Measurements from ENCODE around the gene PDE3B. TPM values are rescaled to one million over a fixed set of nuclear protein-coding genes. Genes with fewer than 3 reads are reported as not detected.
"Not testable (repeated sequence)": the region's sequence is repeated elsewhere in the genome, so short reads cannot be mapped to it uniquely, and the experiment has no call there.

PDE3B gene
- total RNA-seq, 1 experiment from 2014 or later: not detected

DNA sequence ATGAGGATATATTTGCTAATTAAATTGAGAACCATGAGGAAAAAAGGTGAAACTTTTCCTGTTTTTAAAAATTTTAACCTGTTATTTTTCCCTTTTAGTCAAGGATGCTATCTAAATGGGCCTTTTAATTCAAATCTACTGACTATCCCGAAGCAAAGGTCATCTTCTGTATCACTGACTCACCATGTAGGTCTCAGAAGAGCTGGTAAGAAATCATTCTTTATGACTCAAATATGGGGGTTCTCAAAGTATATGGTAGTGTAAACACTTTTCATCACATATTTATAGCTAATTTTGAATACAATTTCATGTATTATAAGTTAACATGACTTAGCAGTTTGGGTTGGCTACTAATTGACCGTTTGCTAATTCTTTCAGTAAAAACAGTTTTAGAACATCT lies 160.2 kb downstream of the PDE3B start:
- DNase-seq (ENCODE audit: low read depth): no peak

DNA sequence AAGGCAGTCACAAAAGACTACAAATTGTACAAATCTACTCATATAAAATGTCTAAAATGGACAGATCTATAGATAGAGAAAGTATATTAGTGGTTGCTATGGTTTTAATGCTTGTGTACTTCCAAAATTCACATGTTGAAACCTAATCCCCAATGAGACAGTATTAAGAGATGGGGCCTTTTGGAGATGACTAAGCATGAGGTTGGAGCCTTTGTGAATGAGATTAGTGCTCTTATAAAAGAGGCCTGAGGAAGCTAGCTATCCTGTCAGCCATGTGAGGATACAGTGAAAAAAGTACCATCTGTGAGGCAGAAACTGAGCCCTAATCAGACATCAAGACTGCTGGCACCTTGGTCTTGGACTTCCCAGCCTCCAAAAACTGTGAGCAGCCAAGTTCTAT lies 165.9 kb downstream of the PDE3B start:
- DNase-seq (ENCODE audit: low read depth): peak; percentile 5

DNA sequence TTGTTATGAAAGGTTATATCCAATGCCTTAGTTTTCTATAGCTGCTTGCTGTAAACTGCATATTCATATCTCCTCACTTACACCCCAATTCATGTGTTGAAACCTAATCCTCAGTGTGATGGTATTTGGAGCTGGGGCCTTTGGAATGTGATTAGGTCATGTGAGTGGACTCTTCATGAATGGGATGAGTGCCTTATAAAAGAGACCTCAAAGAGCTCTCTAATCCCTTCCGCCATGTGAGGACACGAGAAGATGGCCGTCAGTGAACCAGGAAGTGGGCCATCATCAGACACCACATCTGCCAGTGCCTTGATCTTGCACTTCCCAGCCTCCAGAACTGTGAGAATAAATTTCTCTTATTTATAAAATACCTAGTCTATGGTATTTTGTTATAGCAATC lies 169.2 kb downstream of the PDE3B start:
- DNase-seq (ENCODE audit: low read depth): no peak

DNA sequence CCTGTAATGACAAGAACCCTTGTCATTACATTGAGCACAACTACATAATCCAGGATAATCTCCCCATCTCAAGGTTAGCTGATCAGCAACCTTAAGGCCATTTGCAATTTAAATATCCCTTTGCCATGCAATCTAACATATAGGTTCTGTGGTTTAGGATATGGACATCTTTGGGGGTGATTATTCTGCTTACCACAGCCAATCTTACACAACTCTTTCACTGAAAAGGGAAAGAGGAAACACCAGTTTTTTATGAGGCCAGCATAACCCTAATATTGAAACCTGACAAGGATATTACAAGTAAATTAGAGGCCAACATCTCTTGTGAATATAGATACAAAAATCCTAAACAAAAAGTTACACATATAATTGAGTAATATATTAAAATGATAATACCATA lies 169.9 kb downstream of the PDE3B start:
- no peak for DNase-seq (ENCODE audit: low read depth)

DNA sequence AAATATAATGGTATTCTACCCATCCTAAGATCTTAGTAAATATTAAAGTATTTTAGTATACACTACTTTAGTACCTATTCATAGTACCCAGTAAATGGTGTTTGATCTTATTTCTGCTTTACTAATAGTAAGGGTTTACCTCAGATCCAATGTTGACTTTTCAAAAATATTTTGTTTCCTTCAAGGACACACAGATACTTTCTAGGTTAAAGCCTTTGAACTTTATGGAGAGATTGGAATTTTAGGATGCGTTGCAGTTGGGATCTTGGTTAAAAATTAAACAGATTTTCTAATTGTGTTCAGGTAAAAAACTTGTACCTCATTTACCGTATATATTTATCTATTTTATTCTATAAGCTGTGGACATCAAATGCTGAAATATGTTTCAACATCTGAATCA lies 175.2 kb downstream of the PDE3B start:
- DNase-seq (ENCODE audit: low read depth): no peak

DNA sequence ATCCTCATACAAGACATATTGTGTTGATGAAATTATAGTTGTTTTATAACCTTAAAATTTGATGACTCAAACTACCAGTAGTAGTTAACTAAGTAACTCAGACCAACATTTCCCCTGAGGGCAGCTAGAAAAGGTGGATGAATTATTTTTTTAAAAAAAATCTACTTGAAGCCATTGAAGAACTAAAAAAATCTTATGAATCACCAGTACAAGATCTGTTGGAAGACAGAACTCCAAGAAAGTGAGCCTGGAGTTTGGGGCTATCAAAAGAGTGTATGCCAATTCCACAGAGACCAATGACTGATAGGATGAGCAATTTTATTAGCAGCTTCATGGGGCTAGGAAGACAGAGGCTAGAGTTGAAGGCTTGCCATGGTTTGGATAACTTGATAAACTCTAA lies 176.0 kb downstream of the PDE3B start:
- no peak for DNase-seq (ENCODE audit: low read depth)

DNA sequence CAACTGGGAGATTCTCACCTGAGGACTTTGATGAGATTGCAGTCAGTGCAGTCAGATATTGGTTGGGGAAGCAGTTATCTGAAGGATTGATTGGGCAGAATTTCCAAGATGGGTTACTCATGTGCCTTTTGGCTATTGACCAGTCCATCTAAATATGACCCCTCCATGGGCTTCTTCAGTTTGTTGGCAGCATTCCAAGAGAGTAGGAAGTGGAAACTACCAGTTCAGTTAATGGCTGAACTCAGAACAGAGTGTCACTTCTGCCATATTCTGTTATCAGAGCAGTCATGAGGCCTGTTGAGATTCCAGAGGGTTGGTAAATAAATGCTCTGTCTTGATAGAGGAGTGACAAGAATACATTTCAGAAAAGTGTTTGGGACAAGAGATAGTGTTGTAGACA lies 177.4 kb downstream of the PDE3B start:
- no peak for DNase-seq (ENCODE audit: low read depth)

DNA sequence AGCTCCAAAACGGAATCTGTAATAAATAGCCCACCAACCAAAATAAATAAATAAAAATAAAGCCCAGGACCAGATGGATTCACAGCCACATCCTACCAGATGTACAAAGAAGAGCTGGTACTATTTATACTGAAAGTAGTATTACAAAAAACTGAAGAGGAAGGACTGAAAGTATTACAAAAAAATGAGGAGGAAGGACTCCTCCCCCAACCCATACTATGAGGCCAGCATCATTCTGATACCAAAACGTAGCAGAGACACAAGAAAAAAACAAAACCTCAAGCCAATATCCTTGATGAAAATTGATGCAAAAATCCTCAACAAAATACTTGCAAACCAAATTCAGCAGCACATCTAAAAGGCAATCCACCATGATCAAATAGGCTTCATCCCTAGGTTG lies 183.0 kb downstream of the PDE3B start:
- no peak for DNase-seq (ENCODE audit: low read depth)

DNA sequence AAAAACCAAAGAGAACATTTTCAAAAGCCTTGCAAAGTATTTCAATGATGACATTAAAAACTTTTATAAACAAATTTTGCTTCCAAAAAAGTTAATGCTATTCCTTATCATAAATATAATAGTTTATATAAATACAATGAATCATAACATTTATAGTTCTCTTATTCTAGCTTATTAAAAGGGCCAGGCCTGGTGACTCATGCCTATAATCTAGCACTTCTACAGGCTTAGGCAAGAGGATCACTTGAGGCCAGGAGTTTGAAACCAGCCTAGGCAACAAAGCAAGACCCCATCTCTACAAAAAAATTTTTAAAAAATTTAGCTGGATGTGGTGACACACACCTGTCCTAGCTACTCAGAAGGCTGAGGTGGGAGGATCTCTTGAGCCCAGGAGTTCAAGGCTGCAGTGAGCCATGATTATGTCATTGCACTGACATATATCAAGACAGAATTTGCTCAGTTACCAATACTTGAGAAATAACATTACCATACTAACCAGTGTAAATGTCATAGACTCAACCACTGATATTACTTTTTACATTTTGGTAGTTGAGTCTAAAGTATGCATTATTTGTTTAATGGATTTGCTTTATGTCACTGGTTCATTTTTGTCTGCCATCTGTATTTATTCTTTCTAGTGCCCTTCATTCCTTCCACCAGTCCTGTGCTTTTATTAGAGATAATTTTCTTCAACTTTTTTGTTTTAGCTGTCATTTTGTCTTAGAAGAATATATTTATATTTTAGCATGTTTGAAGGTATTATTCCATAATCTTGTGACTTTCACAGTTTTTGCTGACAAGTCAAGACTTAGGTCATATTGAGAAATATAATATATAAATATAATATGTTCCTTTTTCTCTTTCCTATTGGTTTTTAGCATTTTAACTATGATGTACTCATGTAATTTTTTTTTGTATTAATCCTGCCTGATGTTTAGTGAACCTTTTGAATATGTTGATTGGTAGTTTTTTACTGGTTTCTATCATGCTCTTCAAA lies 192.2 kb downstream of the PDE3B start:
- DNase-seq (ENCODE audit: low read depth): no peak

DNA sequence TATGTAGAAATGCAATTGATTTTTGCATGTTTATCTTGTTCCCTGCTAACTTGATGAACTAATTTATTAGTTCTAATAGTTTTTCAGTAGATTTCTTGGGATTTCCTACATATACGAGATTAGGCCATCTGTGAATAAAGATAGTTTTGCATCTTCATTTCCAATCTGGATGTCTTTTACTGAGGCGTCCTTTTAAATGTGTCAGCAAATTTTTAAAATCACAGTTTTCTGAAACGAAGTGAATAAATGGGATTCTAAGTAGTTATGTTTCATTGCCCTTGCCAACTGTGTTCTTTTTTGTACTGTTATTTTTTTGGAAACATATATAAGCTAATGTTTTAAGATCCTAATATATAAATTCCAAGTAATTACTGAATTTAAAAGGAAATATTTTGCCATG lies 198.4 kb downstream of the PDE3B start:
- DNase-seq (ENCODE audit: low read depth): no peak

DNA sequence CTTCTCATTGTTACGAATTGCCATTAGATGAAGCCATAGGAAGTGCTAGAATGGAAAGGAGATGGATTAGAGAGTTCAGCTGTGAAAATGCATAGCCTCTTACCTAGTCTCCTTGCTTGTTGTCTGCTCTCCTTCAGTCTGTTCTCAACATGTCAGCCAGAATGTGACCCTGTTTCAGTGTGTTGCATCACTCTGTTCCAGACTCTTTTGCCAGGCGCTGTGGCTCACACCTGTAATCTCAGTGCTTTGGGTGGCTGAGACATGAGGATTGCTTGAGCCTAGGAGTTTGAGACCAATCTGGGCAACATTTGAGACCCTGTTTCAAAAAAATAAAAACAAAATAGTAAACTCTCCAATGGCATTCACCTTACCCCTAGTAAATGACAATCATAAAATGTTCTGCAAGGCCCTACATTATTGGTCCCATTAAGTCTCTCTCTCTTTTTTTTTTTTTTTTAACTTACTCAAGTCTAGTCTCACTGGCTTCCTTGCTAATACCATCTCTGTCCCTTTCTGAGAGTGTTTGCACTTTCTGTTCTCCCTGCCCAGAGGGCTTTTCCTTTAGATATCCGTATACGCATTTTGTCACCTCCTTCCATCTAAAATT lies 209.1 kb downstream of the PDE3B start:
- DNase-seq (ENCODE audit: low read depth): no peak

DNA sequence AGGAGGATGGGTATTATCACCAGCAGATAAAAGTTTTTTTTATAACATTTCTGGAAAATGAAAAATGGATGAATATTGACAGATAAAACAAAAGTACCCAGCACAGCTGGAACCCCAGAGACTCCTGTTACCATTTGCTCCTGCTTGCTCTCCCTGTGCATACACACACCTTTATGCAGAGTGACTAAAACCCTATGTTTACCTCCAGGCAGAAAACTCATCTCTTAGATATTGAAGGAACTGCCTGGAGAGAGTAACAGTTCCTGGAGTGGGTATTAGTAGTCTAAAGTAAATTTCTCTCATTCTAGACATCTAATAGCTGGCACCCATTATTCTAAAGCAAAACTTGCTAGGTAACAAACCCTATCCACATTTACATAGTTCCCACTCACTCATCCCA lies 210.5 kb downstream of the PDE3B start:
- no peak for DNase-seq (ENCODE audit: low read depth)

DNA sequence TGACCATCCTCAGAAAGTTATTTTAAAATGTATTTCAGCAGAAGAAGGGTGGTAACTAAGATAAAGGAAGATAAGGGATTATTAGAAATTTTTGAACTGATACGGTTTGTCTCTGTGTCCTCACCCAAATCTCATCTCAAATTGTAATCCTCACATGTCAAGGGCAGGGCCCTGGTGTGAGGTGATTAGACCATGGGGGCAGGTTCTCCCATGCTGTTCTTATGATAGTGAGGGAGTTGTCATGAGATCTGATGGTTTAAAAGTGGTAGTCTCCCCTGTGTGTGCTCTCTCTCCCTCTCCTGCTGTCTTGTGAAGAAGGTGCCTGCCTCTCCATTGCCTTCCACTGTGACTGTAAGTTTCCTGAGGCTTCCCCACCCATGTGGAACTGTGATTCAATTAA lies 212.3 kb downstream of the PDE3B start:
- no peak for DNase-seq (ENCODE audit: low read depth)

DNA sequence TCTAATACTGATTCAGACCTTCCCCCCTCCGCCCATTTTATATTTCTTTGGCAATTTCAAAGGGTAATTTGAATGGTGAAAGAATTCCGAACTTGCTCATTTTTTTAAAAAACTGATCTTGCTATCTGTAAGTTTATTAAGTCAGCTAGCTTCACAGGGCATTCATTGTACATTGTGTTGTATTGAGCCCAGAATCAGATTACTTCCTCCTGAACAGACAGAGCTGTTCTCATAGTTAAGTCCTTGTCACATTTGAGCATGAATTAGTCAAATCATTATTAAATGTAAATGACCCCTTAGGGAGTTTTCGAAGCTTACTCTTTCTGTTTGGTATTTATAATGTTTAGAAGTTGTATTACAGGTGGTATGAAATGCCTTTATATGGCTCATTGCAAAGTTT lies 214.0 kb downstream of the PDE3B start:
- DNase-seq (ENCODE audit: low read depth): no peak

DNA sequence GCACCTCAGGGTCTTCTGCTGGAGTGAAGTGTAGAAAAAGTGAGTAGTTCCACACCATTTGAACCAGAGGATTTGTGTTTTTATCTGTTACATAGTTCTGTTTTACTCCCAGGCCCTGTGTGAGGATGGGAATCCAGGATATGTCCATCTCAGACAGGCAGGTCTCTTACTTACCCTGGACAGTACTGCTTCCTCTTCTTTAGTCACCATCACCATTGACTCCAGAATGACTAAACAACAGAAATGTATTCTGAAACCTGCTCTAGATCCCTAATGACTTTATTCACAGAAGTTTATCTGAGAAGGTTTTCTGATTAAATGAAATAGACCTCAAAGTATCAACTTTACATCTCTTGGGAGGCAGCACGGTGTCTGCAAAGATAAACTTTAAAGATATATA lies 214.8 kb downstream of the PDE3B start:
- DNase-seq (ENCODE audit: low read depth): no peak

DNA sequence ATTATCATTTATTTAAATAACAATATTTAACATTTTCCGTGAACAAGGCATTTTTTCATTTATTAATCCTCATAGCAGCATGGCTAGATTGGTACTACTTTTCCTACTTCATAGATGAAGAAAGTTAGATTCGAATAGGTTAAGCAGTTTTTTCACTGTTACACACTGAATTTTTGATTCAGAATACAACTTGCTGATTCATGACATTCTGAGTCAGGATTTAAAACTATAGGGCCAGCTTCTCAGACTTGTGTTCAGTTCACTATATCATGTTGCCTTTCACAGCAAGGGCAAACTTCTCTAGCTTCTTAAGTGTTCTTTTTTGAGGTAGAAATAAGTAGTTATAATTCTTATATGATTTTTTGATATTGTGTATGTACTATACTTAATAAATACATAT lies 216.9 kb downstream of the PDE3B start:
- DNase-seq (ENCODE audit: low read depth): no peak

DNA sequence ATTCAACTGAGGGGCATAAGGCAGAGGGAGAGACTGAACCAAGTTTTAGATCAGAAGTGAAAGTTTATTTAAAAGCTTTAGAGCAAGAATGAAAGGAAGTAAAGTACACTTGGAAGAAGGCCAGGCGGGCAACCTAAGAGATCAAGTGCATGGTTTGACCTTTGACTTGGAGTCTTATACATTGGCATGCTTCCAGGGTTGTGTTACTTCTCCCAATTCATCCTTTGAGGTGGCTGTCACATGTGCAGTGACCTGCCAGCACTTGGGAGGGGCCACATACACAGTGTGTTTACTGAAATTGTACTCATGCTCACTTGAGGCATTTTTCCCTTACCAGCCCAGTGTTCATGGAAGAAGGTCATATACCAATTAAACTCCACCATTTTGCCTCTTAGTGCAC lies 218.1 kb downstream of the PDE3B start:
- DNase-seq (ENCODE audit: low read depth): no peak

DNA sequence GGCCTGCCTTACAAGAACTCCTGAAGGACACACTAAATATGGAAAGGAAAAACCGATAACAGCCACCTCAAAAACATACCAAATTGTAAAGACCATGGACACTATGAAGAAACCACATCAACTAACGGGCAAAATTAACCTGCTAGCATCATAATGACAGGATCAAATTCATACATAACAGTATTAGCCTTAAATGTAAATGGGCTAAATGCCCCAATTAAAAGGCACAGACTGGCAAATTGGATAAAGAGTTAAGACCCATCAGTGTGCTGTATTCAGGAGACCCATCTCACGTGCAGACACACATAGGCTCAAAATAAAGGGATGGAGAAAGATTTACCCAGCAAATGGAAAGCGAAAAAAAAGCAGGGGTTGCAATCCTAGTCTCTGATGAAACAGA lies 220.2 kb downstream of the PDE3B start:
- DNase-seq (ENCODE audit: low read depth): not testable (repeated sequence)

DNA sequence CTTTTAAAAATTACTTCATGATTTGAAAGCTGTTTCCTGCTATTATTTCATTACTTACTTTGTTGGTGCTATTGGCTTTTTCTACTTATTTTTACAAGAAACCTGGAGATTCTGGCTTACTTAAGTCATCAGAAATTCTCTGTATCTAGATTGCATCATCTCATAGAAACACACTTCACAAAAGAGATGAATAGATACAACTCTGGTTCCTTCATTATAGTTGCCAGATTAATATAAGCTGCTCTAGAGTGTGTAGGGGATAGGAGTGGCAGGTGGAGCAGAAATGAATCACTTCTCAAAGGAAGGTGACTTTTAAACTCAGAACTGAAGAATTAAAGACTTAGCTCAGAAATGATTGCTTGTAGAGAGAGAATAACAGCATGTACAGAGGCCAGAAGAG lies 228.4 kb downstream of the PDE3B start:
- no peak for DNase-seq (ENCODE audit: low read depth)

DNA sequence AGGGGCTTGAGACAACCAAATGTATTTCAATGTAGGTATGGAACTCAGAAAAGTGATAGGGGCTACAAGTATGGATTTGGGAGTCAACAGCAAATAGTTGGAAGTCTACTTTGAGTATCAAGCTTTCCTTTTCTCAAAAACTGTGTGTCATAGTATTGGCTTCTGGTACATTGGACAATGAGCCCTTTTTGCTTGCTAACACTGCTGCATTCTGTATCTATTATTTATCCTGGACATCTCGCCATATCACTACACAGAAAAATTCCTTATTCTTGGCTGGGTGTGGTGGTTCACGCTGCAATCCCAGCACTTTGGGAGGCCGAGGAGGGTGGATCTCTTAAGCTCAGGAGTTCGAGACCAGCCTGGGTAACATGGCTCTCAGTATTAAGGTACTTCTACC lies 230.0 kb downstream of the PDE3B start:
- DNase-seq (ENCODE audit: low read depth): no peak

DNA sequence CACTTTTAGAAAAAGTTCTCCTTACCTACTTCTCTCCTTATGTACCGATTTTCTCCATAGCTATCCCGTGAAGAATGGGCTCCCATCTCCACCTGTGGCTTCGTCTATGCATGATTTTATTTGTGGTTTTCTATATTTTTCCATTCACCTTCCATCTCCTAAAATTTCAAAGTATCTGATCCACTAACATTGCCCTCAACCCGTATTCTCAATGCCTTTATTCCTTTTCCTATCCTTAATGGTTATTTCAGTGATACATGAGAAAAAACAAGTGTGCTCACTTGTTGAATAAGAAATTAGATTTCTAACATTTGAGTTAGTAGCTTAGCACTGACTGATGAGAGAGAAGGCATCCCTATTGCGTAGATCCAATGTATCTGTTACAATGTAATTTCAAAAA lies 231.6 kb downstream of the PDE3B start:
- DNase-seq (ENCODE audit: low read depth): no peak

DNA sequence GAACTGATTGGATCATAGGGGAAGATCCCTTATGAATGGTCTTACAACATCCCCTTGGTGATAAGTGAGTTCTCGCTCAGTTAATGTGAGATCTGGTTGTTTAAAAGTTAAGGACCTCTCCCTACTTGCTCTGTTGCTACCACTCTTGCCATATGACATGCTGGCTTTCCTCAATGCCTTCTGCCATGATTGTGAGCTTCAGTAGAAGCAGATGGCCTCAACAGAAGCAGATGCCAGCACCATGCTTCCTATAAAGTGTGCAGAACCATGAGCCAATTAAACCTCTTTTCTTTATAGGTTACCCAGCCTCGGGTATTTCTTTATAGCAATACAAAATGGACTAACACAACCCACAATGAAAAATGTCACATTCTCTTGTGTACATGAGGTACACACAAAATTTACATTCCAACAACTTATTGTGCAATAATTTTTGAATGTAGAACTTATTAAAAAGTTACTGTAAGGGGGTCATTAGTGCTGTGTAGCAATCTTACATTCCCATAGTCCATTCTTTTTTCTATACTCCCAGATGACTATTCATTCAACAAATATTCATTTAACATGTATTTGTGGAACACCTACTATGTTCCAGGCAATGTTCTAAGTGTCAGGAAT lies 238.1 kb downstream of the PDE3B start:
- DNase-seq (ENCODE audit: low read depth): no peak

DNA sequence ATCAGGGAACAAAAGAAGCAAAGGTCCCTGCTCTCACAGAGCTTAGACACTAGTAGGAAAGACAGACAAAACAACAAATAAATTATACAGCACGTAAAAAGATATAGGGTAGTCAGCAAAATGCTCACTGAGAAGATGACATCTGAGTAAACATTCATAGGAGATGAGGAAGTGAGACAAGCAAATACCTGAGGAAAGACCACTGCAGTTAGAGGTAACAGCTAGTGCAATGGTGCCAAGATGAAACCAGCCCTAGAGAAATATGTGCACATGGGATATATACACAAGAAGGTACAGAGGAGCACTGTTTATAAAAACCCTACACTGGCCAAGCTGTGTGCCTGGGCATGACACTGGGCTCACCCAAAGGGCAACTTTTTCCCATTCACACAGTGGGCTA lies 238.6 kb downstream of the PDE3B start:
- no peak for DNase-seq (ENCODE audit: low read depth)
